Spleen (tissue), 7 donors: Measurements from ENCODE around the gene SPATC1L.

ENCODE experiments used
- POLR2AphosphoS5 ChIP-seq, 3 donors: sonication (generic); formaldehyde crosslinking; IDR thresholded peaks; one replicate each; pipeline ENCODE4 v1.5.1; 2017; ENCODE audit warnings: antibody characterized with exemption in 3 of 3
- TF ChIP-seq, protein P1 (sequence below), 11 experiments: fragments of 200-600 bp in 7 of 11; fragments of 450-650 bp in 4 of 11; sonication (generic) in 4 of 11; IDR thresholded peaks in 8 of 11; conservative IDR thresholded peaks in 3 of 11; 1 replicate in 7 of 11; 2 replicates in 4 of 11; pipeline versions ENCODE4 v1.4.0 to v1.8.0; 2016 to 2021; ENCODE audit warnings: antibody characterized with exemption in 11 of 11, inconsistent platforms in 4 of 11, mild to moderate bottlenecking in 1 of 11
- donor health status: DM: no; HTN: no; CAD: no; lungs with moderate emphysema.
- donor health status: DM: no; HTN: no; CAD: no.
- donor health status: DM: no; HTN: no; CAD: no.

DNA sequence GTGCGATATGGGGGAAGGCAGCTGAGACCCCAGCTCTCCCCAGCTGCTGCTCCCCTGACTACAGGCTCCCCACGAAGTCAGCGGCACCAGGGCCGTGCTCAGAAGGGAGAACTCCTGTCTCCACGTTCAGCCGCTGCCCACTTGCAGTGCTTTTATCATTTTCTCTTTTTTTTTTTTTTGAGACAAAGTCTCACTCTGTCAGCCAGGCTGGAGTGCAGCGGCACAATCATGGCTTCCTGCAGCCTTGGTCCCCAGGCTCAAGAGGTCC lies 27.9 kb downstream of the SPATC1L start:
- TF ChIP-seq, protein P1, sequence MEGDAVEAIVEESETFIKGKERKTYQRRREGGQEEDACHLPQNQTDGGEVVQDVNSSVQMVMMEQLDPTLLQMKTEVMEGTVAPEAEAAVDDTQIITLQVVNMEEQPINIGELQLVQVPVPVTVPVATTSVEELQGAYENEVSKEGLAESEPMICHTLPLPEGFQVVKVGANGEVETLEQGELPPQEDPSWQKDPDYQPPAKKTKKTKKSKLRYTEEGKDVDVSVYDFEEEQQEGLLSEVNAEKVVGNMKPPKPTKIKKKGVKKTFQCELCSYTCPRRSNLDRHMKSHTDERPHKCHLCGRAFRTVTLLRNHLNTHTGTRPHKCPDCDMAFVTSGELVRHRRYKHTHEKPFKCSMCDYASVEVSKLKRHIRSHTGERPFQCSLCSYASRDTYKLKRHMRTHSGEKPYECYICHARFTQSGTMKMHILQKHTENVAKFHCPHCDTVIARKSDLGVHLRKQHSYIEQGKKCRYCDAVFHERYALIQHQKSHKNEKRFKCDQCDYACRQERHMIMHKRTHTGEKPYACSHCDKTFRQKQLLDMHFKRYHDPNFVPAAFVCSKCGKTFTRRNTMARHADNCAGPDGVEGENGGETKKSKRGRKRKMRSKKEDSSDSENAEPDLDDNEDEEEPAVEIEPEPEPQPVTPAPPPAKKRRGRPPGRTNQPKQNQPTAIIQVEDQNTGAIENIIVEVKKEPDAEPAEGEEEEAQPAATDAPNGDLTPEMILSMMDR (IDR thresholded peaks at IDR 0.05 in 8 of 11, conservative IDR thresholded peaks at IDR 0.05 in 3 of 11): no peak
- no peak for TF ChIP-seq POLR2AphosphoS5 (IDR thresholded peaks at IDR 0.05)
